ENCODE measurements around the gene DOK4.

- TF ChIP-seq EZH2 (IDR thresholded peaks at IDR 0.05; ENCODE audit: borderline replicate concordance, low read depth, low read length, severe bottlenecking) (no peak), POLR2A (IDR thresholded peaks at IDR 0.05; ENCODE audit: low read depth, low read length) (no peak), POLR2AphosphoS5 (IDR thresholded peaks at IDR 0.05; ENCODE audit: insufficient read depth, low read depth, low read length) (no peak), GATA2 (IDR thresholded peaks at IDR 0.05; ENCODE audit: insufficient read depth, insufficient read length, low read depth, low read length) (no peak), MAX (IDR thresholded peaks at IDR 0.05; ENCODE audit: insufficient read depth, insufficient read length) (no peak), MYC (IDR thresholded peaks at IDR 0.05; ENCODE audit: low read depth, low read length) (no peak)
- TF ChIP-seq, protein P1, sequence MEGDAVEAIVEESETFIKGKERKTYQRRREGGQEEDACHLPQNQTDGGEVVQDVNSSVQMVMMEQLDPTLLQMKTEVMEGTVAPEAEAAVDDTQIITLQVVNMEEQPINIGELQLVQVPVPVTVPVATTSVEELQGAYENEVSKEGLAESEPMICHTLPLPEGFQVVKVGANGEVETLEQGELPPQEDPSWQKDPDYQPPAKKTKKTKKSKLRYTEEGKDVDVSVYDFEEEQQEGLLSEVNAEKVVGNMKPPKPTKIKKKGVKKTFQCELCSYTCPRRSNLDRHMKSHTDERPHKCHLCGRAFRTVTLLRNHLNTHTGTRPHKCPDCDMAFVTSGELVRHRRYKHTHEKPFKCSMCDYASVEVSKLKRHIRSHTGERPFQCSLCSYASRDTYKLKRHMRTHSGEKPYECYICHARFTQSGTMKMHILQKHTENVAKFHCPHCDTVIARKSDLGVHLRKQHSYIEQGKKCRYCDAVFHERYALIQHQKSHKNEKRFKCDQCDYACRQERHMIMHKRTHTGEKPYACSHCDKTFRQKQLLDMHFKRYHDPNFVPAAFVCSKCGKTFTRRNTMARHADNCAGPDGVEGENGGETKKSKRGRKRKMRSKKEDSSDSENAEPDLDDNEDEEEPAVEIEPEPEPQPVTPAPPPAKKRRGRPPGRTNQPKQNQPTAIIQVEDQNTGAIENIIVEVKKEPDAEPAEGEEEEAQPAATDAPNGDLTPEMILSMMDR (IDR thresholded peaks at IDR 0.05; ENCODE audit: extremely low read depth in 1 of 2, insufficient read depth in 1 of 2, low read depth in 1 of 2, low read length in 2 of 2) = no peak
These were observed 48.1 kb upstream of the DOK4 start for GRCh38 chr16:57534337-57534880.

All from endothelial cell of umbilical vein (primary cell).